Measurements from ENCODE around the gene TENT4A. TPM values are rescaled to one million over a fixed set of nuclear protein-coding genes. Genes with fewer than 3 reads are reported as not detected.

Gene TENT4A
- total and polyA plus RNA-seq, 12 donors, result 4.2 to 13.7 (median 11.3) TPM

DNA sequence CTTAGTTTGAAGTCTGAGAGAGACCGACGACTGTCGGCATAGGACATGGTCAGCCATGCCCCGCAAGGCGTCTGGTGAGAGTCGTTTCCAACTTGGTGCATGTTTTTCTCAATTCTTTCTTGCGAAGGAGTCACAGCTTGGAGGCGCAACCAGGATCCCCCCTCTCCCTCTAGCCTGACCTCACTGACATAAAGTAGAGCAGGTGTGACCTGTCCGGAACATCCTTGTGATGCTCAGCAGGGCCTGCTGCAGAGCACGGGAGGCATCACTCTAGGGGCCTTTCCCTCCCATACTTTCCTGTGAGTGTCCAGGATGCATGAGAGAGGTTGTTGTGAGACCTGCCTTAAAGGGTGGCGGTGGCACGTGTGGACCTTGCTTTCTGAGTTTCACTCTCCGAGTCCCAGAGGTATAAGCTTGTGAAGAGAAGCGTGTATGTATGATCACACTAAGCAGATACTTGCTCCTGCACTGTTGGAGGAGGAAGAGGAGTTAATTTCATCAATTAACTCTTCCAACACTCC, 5.0 kb downstream of the TENT4A start:
- WGBS, 2 donors, result 76 to 80% methylated on average over 14 of the region's 14 CpGs
- no peak overlapping the region for H3K27ac ChIP-seq
- intact Hi-C loops (cut with DNase I), result loop anchor here in 1 of 10 donors (10.0 kb wide), 1 partner anchor 83 kb away; the partner anchor contains the start of genes NSUN2 and SRD5A1
- ATAC-seq (no peak), DNase-seq (no peak)
- H3K4me3 ChIP-seq, result no peak overlapping the region
- no peaks in the 10 kb centered on the region for H3K9me3 ChIP-seq
- H3K4me1 ChIP-seq, result peaks cover 5 to 87% (median 83%) of the 10 kb centered on the region in 9 donors
- H3K36me3 ChIP-seq, result peaks cover 0 to 12% (median 0%) of the 10 kb centered on the region in 9 donors
- TF ChIP-seq, protein P1, sequence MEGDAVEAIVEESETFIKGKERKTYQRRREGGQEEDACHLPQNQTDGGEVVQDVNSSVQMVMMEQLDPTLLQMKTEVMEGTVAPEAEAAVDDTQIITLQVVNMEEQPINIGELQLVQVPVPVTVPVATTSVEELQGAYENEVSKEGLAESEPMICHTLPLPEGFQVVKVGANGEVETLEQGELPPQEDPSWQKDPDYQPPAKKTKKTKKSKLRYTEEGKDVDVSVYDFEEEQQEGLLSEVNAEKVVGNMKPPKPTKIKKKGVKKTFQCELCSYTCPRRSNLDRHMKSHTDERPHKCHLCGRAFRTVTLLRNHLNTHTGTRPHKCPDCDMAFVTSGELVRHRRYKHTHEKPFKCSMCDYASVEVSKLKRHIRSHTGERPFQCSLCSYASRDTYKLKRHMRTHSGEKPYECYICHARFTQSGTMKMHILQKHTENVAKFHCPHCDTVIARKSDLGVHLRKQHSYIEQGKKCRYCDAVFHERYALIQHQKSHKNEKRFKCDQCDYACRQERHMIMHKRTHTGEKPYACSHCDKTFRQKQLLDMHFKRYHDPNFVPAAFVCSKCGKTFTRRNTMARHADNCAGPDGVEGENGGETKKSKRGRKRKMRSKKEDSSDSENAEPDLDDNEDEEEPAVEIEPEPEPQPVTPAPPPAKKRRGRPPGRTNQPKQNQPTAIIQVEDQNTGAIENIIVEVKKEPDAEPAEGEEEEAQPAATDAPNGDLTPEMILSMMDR (IDR thresholded peaks at IDR 0.05), result no peak
- no peaks in the 10 kb centered on the region for H3K27me3 ChIP-seq

DNA sequence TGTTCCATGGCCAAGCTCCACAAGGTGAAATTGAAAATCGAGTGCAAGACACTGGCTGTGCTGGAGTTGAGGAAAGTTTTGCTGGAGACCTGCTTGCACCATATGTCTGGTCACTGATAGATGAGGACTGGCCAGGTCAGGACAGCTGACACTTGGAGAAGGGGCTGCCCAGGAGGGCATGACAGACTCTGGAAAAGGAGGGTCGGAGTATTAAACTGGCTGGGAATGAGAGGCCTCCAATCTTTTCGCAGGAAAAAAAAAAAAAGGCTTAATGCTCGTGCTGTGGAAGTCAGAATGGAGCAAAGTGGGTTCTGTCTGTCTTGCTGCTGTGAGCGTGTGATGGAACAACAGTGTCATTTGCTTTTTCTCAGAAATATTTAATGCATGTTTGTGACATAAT, 5.5 kb downstream of the TENT4A start:
- no peak for DNase-seq
- no peak for ATAC-seq
- H3K4me1 ChIP-seq, result peaks cover 8 to 92% (median 88%) of the 10 kb centered on the region in 9 donors
- no peak overlapping the region for H3K4me3 ChIP-seq
- TF ChIP-seq, protein P1 (IDR thresholded peaks at IDR 0.05), result no peak
- no peak overlapping the region for H3K27ac ChIP-seq
- intact Hi-C loops (cut with DNase I), result loop anchor here in 1 of 10 donors (10.0 kb wide), 1 partner anchor 84 kb away; the partner anchor contains the start of genes NSUN2 and SRD5A1
- H3K36me3 ChIP-seq, result peaks cover 0 to 12% (median 0%) of the 10 kb centered on the region in 9 donors
- H3K9me3 ChIP-seq, result no peaks in the 10 kb centered on the region
- WGBS, 2 donors, result 55 to 68% methylated on average over 5 of the region's 5 CpGs
- H3K27me3 ChIP-seq, result no peaks in the 10 kb centered on the region

DNA sequence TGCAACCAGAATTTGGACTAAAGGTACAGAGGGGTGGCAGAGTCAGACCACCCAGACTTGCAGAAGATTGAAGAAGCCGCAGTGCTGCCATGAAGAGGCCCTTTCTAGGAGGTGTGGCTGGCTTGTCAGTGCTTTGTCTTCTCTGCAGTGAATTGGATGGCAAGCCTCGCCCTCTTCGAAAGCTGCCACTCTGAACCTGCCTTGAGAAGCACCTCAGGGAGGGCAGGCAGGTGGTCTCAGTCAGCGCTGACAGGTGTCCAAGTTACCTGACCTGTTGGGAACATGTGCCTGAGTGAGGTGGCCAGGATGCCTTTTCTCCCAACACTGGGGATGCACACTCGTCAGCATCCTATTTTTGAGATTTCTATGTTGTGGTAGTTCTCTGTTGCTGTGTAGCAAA, 6.2 kb downstream of the TENT4A start:
- TF ChIP-seq, protein P1 (IDR thresholded peaks at IDR 0.05), result no peak
- Histone ChIP-seq H3K4me1 (peaks cover 9 to 99% (median 92%) of the 10 kb centered on the region in 9 donors), H3K27me3 (no peaks in the 10 kb centered on the region), H3K4me3 (no peak overlapping the region), H3K27ac (peak overlapping the region in 2 of 10 donors; percentile 3 to 31), H3K9me3 (no peaks in the 10 kb centered on the region), H3K36me3 (peaks cover 0 to 14% (median 0%) of the 10 kb centered on the region in 9 donors)
- no peak for DNase-seq
- ATAC-seq, result no peak
- intact Hi-C loops (cut with DNase I), result loop anchor here in 1 of 10 donors (10.0 kb wide), 1 partner anchor 85 kb away; the partner anchor contains the start of genes NSUN2 and SRD5A1
- WGBS, 2 donors, result 89 to 91% methylated on average over 5 of the region's 5 CpGs

DNA sequence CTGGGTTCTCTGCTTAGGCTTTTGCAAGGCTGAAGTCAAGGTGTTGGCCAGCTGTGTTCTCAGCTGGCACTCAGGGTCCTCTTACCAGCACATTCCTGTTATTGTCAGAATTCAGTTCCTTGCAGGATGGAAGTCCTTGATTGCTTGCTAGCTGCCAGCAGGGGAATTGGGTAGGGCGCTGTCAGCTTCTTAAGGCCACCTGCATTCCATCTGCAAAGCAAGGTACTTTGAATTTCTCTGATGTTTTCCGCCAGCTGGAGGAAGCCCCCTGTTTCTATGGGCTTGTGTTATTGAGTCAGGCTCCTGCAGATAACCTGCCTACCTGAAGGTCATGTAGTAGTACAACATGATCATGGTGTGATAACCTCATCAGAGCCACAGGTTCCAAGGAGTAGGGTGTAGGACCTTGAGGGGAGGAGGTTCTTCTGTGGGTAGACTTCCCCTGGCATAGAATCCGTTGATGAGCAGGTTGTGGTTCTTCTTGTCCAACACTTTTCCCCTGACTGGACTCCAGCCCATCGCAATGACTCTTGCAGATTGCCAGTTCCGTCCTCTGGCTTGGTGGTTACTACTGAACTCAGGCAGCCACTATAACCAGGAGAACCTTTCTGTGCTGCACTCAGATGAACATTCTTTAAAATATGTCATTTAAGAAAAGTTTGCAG, 6.8 kb downstream of the TENT4A start:
- intact Hi-C loops (cut with DNase I), result loop anchor here in 1 of 10 donors (10.0 kb wide), 1 partner anchor 85 kb away; the partner anchor contains the start of genes NSUN2 and SRD5A1
- TF ChIP-seq, protein P1 (IDR thresholded peaks at IDR 0.05), result no peak
- ATAC-seq, result peak in 2 of 8 donors; percentile 13 to 17
- Histone ChIP-seq H3K27ac (peak overlapping the region in 2 of 10 donors; percentile 3 to 31), H3K9me3 (no peaks in the 10 kb centered on the region), H3K27me3 (no peaks in the 10 kb centered on the region), H3K36me3 (peaks cover 0 to 14% (median 0%) of the 10 kb centered on the region in 9 donors), H3K4me3 (no peak overlapping the region), H3K4me1 (peaks cover 9 to 100% (median 92%) of the 10 kb centered on the region in 9 donors)
- DNase-seq, result no peak
- WGBS, 2 donors, result 66 to 68% methylated on average over 5 of the region's 5 CpGs

All from heart right ventricle (tissue), 16 donors.